Keratinocyte (primary cell): ENCODE results near the gene SYS1. TPM values are rescaled to one million over a fixed set of nuclear protein-coding genes. Genes with fewer than 3 reads are reported as not detected.

Source experiments
- DNase-seq: peaks from one replicate; pipeline ENCODE4 v3.0.0-alpha.2; 2011; ENCODE audit warnings: low read depth, missing footprints, low spot score
- FAIRE-seq: peaks from 2 replicates; lab custom pipeline; 2011; peaks lifted over from hg19 to GRCh38; lab: Jason Lieb, UNC
- H2AFZ ChIP-seq: 2 replicates; pipeline ENCODE4 v1.6.0; 2012; ENCODE audit warnings: low read length, control low read depth, inconsistent platforms; ENCODE audit not compliant: control insufficient read depth
- H3K27ac ChIP-seq: 2 replicates; pipeline ENCODE4 v1.5.1; 2011; ENCODE audit warnings: low read length; ENCODE audit not compliant: control insufficient read depth, insufficient read depth
- H3K27me3 ChIP-seq: 3 replicates; pipeline ENCODE4 v1.6.0; 2011; ENCODE audit warnings: low read length; ENCODE audit not compliant: control insufficient read depth, insufficient read depth; ENCODE audit errors: extremely low read depth
- H3K36me3 ChIP-seq, 2 experiments: 2 replicates in 1 of 2; 3 replicates in 1 of 2; pipeline ENCODE4 v1.5.1; 2011; ENCODE audit warnings: low read length in 2 of 2, mild to moderate bottlenecking in 1 of 2; ENCODE audit not compliant: control insufficient read depth in 2 of 2, insufficient read depth in 2 of 2; ENCODE audit errors: extremely low read depth in 1 of 2
- H3K4me1 ChIP-seq: 3 replicates; pipeline ENCODE4 v1.5.1; 2011; ENCODE audit warnings: low read length; ENCODE audit not compliant: control insufficient read depth, insufficient read depth; ENCODE audit errors: extremely low read depth
- H3K4me2 ChIP-seq: 3 replicates; pipeline ENCODE4 v1.6.0; 2011; ENCODE audit warnings: low read depth, low read length; ENCODE audit not compliant: control insufficient read depth, insufficient read depth; ENCODE audit errors: extremely low read depth
- H3K4me3 ChIP-seq, 3 experiments: fragments of 200-600 bp in 1 of 3; sonication (generic) in 1 of 3; 2 replicates in 2 of 3; 3 replicates in 1 of 3; pipeline ENCODE4 v1.5.1; 2011 to 2016; ENCODE audit warnings: low read length in 3 of 3, mild to moderate bottlenecking in 3 of 3, control low read depth in 2 of 3, inconsistent platforms in 1 of 3, low read depth in 1 of 3, mixed read lengths in 1 of 3, mixed run types in 1 of 3, moderate library complexity in 1 of 3; ENCODE audit not compliant: control insufficient read depth in 2 of 3, insufficient read depth in 2 of 3; ENCODE audit errors: extremely low read depth in 1 of 3
- H3K79me2 ChIP-seq: 2 replicates; pipeline ENCODE4 v1.6.0; 2012; ENCODE audit warnings: low read length; ENCODE audit not compliant: control insufficient read depth, insufficient read depth
- H3K9ac ChIP-seq: 3 replicates; pipeline ENCODE4 v1.6.0; 2011; ENCODE audit warnings: low read length; ENCODE audit not compliant: control insufficient read depth, insufficient read depth; ENCODE audit errors: extremely low read depth
- H3K9me1 ChIP-seq: 3 replicates; pipeline ENCODE4 v1.6.0; 2011; ENCODE audit warnings: low read length; ENCODE audit not compliant: control insufficient read depth, insufficient read depth; ENCODE audit errors: extremely low read depth
- H3K9me3 ChIP-seq: 2 replicates; pipeline ENCODE4 v1.5.1; 2012; ENCODE audit warnings: low read depth, low read length; ENCODE audit not compliant: control insufficient read depth
- H4K20me1 ChIP-seq: 3 replicates; pipeline ENCODE4 v1.6.0; 2011; ENCODE audit warnings: low read length; ENCODE audit not compliant: control insufficient read depth, insufficient read depth; ENCODE audit errors: extremely low read depth
- EZH2 ChIP-seq: IDR thresholded peaks from one replicate; pipeline ENCODE4 v1.6.1; 2012; ENCODE audit warnings: inconsistent platforms, mild to moderate bottlenecking, low read length, moderate library complexity
- dilution Hi-C: fragments of 300-500 bp; cut with MboI; formaldehyde crosslinking; loops from one replicate; pipeline ENCODE4 v1.7.0; 2020; ENCODE audit warnings: low sequenced_read_pairs; ENCODE audit not compliant: extremely low pct_ligation_motif_present
- polyA plus RNA-seq, 5 experiments: library from polyadenylated mRNA; depleted of rRNA in 3 of 5; stranded (reverse) in 3 of 5; stranded (forward) in 1 of 5; unstranded in 1 of 5; fragments of >200 nt; gene quantifications; 1 replicate in 1 of 5; 2 replicates in 3 of 5; 3 replicates in 1 of 5; pipeline versions ENCODE4 v1.2.1 to v1.2.3, GENCODE V29; 2011 to 2012; ENCODE audit warnings: missing spikeins in 2 of 5, low read depth in 1 of 5, low replicate concordance in 1 of 5
- TF ChIP-seq, protein P1 (sequence below), 3 experiments: IDR thresholded peaks in 1 of 3; conservative IDR thresholded peaks in 1 of 3; optimal IDR thresholded peaks in 1 of 3; 2 replicates in 2 of 3; 3 replicates in 1 of 3; pipeline versions ENCODE3 to v1.5.1; 2011; ENCODE audit warnings: low read length in 3 of 3, mild to moderate bottlenecking in 3 of 3, moderate library complexity in 2 of 3, control low read depth in 1 of 3, inconsistent platforms in 1 of 3; ENCODE audit not compliant: insufficient read depth in 2 of 3; ENCODE audit errors: extremely low read depth in 1 of 3

SYS1 gene
- polyA plus RNA-seq, 1 donor (not counting 4 experiments of a cell fraction or from before 2014, with no cell fraction given): 16.8 TPM

DNA sequence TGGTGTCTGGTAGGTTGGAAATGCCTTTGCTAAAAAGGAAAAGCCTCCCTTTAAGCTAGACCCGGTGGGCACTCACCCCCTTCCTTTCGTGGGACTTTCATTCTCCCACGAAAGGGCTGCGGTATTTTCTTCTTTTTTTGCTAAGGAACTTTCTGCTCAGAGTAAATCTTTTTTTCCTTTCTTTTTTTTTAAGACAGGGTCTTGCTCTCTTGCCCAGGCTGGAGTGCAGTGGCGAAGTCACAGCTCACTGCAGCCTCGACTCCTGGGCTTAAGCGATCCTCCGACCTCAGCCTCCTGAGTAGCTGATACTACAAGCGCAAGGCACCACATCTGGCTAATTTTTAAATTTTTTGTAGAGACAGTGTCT, 11.1 kb downstream of the SYS1 start:
- H3K79me2 ChIP-seq: no peaks in the 10 kb centered on the region
- H3K27ac ChIP-seq: no peak overlapping the region
- no peaks in the 10 kb centered on the region for H3K9me1 ChIP-seq
- no peaks in the 10 kb centered on the region for H4K20me1 ChIP-seq
- H3K4me2 ChIP-seq: peak overlapping the region; percentile 92
- peaks cover 0 to 1% of the 10 kb centered on the region in 2 experiments for H3K36me3 ChIP-seq
- TF ChIP-seq, protein P1, sequence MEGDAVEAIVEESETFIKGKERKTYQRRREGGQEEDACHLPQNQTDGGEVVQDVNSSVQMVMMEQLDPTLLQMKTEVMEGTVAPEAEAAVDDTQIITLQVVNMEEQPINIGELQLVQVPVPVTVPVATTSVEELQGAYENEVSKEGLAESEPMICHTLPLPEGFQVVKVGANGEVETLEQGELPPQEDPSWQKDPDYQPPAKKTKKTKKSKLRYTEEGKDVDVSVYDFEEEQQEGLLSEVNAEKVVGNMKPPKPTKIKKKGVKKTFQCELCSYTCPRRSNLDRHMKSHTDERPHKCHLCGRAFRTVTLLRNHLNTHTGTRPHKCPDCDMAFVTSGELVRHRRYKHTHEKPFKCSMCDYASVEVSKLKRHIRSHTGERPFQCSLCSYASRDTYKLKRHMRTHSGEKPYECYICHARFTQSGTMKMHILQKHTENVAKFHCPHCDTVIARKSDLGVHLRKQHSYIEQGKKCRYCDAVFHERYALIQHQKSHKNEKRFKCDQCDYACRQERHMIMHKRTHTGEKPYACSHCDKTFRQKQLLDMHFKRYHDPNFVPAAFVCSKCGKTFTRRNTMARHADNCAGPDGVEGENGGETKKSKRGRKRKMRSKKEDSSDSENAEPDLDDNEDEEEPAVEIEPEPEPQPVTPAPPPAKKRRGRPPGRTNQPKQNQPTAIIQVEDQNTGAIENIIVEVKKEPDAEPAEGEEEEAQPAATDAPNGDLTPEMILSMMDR (optimal IDR thresholded peaks at IDR 0.05 in 1 of 3, IDR thresholded peaks at IDR 0.05 in 1 of 3, conservative IDR thresholded peaks at IDR 0.05 in 1 of 3; ENCODE audit: extremely low read depth in 1 of 3, insufficient read depth in 2 of 3, low read length in 3 of 3): no peak
- TF ChIP-seq EZH2: no peak
- H3K4me1 ChIP-seq: peaks cover 5% of the 10 kb centered on the region
- H3K4me3 ChIP-seq: peak overlapping the region in 1 of 3 experiments; percentile 73
- dilution Hi-C loops: no loop called here
- H3K9me3 ChIP-seq: no peaks in the 10 kb centered on the region
- no peaks in the 10 kb centered on the region for H3K27me3 ChIP-seq
- DNase-seq (no peak), FAIRE-seq (no peak)
- H2AFZ ChIP-seq: no peak overlapping the region
- no peak overlapping the region for H3K9ac ChIP-seq

DNA sequence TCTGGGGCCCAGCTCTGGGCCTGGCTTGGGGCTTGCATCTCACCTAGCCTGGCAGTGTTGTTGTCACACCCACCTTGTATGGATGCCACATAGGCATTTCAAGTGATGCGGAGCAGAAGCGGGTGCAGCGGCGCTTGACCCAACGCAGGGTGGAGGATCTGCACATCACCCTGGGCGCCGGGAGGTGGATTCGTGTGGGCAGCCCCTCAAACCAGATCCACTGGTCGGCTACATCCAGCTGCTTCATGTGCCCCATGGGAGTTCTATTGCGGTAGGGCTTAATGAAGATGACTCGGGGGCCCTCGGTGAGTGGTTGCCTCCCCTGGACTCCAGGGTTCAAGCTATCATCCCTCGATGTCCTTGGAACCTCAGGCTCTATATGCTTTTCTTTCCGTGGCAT, 12.0 kb downstream of the SYS1 start:
- no peaks in the 10 kb centered on the region for H3K9me3 ChIP-seq
- H3K27ac ChIP-seq: no peak overlapping the region
- no peak for TF ChIP-seq EZH2
- TF ChIP-seq, protein P1 (optimal IDR thresholded peaks at IDR 0.05 in 1 of 3, IDR thresholded peaks at IDR 0.05 in 1 of 3, conservative IDR thresholded peaks at IDR 0.05 in 1 of 3; ENCODE audit: extremely low read depth in 1 of 3, insufficient read depth in 2 of 3, low read length in 3 of 3): no peak
- H3K9ac ChIP-seq: no peak overlapping the region
- no peak overlapping the region for H2AFZ ChIP-seq
- FAIRE-seq: no peak
- no peaks in the 10 kb centered on the region for H3K27me3 ChIP-seq
- H4K20me1 ChIP-seq: no peaks in the 10 kb centered on the region
- peaks cover 0 to 1% of the 10 kb centered on the region in 2 experiments for H3K36me3 ChIP-seq
- no peak overlapping the region for H3K4me2 ChIP-seq
- DNase-seq: no peak
- no peak overlapping the region for H3K4me3 ChIP-seq
- H3K4me1 ChIP-seq: peaks cover 5% of the 10 kb centered on the region
- no peaks in the 10 kb centered on the region for H3K9me1 ChIP-seq
- H3K79me2 ChIP-seq: no peaks in the 10 kb centered on the region
- dilution Hi-C loops: no loop called here
